GM18873 (cell line): ENCODE data around the gene TINAG.

Source experiments
- ATAC-seq: cut with Tn5 transposase; IDR thresholded peaks from one replicate; pipeline ENCODE4 v1.9.1; 2021; ENCODE audit warnings: mild to moderate bottlenecking, moderate library complexity, moderate number of reproducible peaks; ENCODE audit not compliant: unreplicated experiment, low FRiP score

TINAG gene

GRCh38 chr6:54308289-54308985 lies at the start of gene TINAG:
Gene TINAG, plus strand, starts transcription at chr6:54308441. Its CDS starts 110 bp downstream, at chr6:54308551.
- ATAC-seq = peak; percentile 32

GRCh38 chr6:54260025-54260424 lies 48.2 kb upstream of the TINAG start:
- no peak for ATAC-seq

GRCh38 chr6:54262499-54262898 lies 45.7 kb upstream of the TINAG start:
- ATAC-seq = no peak

- ATAC-seq = no peak
These were observed 45.3 kb upstream of the TINAG start for GRCh38 chr6:54262971-54263370.

GRCh38 chr6:54264581-54265272 lies 43.5 kb upstream of the TINAG start:
- no peak for ATAC-seq

GRCh38 chr6:54266400-54266923 lies 41.8 kb upstream of the TINAG start:
- ATAC-seq = no peak

- ATAC-seq = no peak
These were observed 40.4 kb upstream of the TINAG start for GRCh38 chr6:54267798-54268197.

- ATAC-seq = no peak
These were observed 34.9 kb upstream of the TINAG start for GRCh38 chr6:54273214-54273820.

- no peak for ATAC-seq
These were observed 33.9 kb upstream of the TINAG start for GRCh38 chr6:54274383-54274782.

- no peak for ATAC-seq
These were observed 26.1 kb upstream of the TINAG start for GRCh38 chr6:54282186-54282585.

GRCh38 chr6:54284161-54284860 lies 23.9 kb upstream of the TINAG start:
- ATAC-seq = no peak

- ATAC-seq = no peak
These were observed 22.6 kb upstream of the TINAG start for GRCh38 chr6:54285595-54285994.

GRCh38 chr6:54286141-54286540 lies 22.1 kb upstream of the TINAG start:
- no peak for ATAC-seq

- ATAC-seq = no peak
These were observed 19.8 kb upstream of the TINAG start for GRCh38 chr6:54288474-54288873.

GRCh38 chr6:54289426-54289825 lies 18.8 kb upstream of the TINAG start:
- ATAC-seq = no peak

GRCh38 chr6:54291146-54291545 lies 17.1 kb upstream of the TINAG start:
- peak; percentile 62 for ATAC-seq

- peak; percentile 92 for ATAC-seq
These were observed 16.5 kb upstream of the TINAG start for GRCh38 chr6:54291738-54292137.

GRCh38 chr6:54294965-54295532 lies 13.2 kb upstream of the TINAG start:
- no peak for ATAC-seq

- ATAC-seq = no peak
These were observed 8.5 kb upstream of the TINAG start for GRCh38 chr6:54299542-54300269.

GRCh38 chr6:54301770-54302169 lies 6.5 kb upstream of the TINAG start:
- ATAC-seq = no peak
